T47D (cell line): ENCODE data around the gene STX7.

ENCODE experiments used
- DNase-seq, 2 experiments: peaks; one replicate each; pipeline versions ENCODE4 v3.0.0 to v3.0.0-alpha.2; 2011 to 2012; ENCODE audit warnings: low read depth in 1 of 2, low spot score in 1 of 2
- JUND ChIP-seq: IDR thresholded peaks from 2 replicates; pipeline ENCODE4 v1.6.1; 2012; ENCODE audit warnings: low read depth
- in situ Hi-C: cut with HindIII; loops from 2 replicates; pipeline ENCODE4 v1.10.0; 2016; ENCODE audit warnings: low sequenced_read_pairs, low pct_unique_long_range_greater_than_20kb

STX7 gene

GRCh38 chr6:132481189-132481588, 31.7 kb downstream of the STX7 start:
- in situ Hi-C loops = no loop called here
- no peak for DNase-seq
- TF ChIP-seq JUND = no peak

GRCh38 chr6:132479131-132479530, 33.8 kb downstream of the STX7 start:
- in situ Hi-C loops = no loop called here
- no peak for TF ChIP-seq JUND
- no peak for DNase-seq

DNA sequence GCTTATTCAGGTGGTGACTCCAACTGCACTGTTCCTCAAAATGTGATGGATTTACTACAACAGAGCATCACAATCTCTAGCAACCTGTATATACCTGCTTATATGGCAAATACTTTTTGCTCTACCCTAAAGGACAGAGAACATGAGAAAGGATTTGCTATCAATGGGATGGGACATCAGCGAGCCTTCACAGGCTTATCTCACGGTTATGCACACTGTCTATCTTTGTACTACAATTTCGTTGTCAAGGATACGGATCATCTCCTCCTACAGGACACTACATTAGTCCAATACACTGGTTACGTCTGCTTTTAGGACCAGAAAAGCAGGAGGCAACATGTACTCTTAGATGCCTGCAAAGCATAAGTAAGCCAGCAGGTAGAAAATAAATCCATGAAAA, 34.2 kb downstream of the STX7 start:
- no peak for TF ChIP-seq JUND
- DNase-seq = no peak
- in situ Hi-C loops = no loop called here

GRCh38 chr6:132478266-132478665, 34.6 kb downstream of the STX7 start:
- no peak for TF ChIP-seq JUND
- DNase-seq = no peak
- in situ Hi-C loops = no loop called here

GRCh38 chr6:132476688-132477087, 36.2 kb downstream of the STX7 start:
- DNase-seq = no peak
- TF ChIP-seq JUND = no peak
- in situ Hi-C loops = no loop called here

DNA sequence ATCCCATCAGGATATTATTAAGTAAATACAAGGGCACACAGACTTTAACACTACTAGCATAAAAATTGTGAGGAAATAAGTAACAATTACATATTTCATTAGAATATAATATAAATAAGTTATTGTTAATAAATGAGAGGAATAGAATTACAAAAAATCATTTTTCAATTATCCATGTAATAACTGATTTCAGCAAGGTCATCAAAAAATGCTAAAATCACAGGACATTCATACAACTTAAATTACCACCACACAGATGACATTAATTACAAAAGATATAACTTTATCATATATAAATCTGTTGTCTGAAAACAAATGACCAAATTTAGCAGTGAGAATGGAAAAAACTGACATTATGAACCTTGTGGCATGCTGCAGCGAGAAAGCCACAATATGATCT, 37.0 kb downstream of the STX7 start:
- no peak for TF ChIP-seq JUND
- in situ Hi-C loops = no loop called here
- no peak for DNase-seq

GRCh38 chr6:132471787-132472186, 41.1 kb downstream of the STX7 start:
- in situ Hi-C loops = no loop called here
- TF ChIP-seq JUND = no peak
- no peak for DNase-seq

DNA sequence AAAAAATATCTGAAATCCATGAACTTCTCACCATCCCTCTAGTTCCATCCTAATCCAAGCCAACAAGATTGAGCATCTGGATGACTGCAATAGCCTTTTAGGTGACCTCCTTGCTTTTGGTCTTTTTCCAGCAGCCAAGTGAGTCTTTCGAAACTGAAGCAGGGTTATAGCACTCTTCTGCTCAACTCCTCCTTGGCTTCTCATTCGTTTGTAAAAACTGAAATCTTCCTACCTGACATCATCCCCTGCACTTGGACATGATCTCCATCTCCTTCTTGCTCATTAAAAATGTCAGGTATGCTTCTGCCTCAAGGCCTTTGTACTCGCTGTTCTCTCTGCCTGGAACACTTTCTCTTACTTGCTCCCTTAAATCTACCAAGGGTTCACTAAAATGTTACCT, 46.0 kb downstream of the STX7 start:
- in situ Hi-C loops = no loop called here

GRCh38 chr6:132465530-132466485, 47.1 kb downstream of the STX7 start:
- TF ChIP-seq JUND = no peak
- in situ Hi-C loops = no loop called here
- DNase-seq = no peak

More for the DNA sequence above, 46.0 kb downstream of the STX7 start:
- peak in 1 of 2 experiments; percentile 10 for DNase-seq
- TF ChIP-seq JUND = no peak

- peak in 1 of 2 experiments; percentile 30 for DNase-seq
- no peak for TF ChIP-seq JUND
- in situ Hi-C loops = no loop called here
Measured at GRCh38 chr6:132464538-132465256, 48.2 kb downstream of the STX7 start.

DNA sequence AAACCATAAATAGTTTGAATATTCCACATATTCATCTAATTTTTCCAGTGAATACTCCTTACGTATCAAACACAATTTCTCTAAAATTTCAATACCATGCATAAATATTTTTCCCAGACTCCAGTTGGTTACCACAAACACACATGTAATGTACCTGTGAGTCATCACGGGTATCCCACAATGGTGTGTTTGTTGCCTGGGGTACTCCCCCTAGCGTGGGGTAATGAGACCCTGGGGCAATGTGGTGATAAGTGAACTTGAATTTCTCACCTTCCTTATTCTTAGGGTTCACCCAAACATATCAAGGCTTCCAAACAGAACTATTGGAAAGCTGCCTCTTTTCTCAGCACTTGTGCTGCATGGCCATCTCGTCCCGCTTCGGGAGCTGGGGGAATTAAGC, 51.0 kb downstream of the STX7 start:
- in situ Hi-C loops = no loop called here
- no peak for TF ChIP-seq JUND
- no peak for DNase-seq

DNA sequence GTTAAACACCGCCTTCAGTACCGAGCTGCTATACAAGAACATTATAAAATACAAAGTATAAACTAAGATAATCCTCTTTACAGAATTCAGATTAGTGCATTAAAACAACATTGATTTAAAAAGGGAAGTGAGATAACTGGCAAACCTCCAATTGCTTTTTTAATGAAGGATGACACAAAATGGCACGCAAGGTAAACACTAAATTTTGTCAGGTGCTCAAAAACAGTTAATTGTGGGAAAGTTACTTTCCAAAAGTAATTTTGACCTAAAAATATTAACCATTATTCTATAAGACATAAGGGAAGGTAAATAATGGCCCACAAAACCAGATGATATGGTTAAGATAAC, 53.3 kb downstream of the STX7 start:
- no peak for DNase-seq
- in situ Hi-C loops = no loop called here

More for the DNA sequence above, 53.3 kb downstream of the STX7 start:
- no peak for TF ChIP-seq JUND
